ENCODE measurements around the gene ADAMTS18. TPM values are rescaled to one million over a fixed set of nuclear protein-coding genes. Genes with fewer than 3 reads are reported as not detected.

ADAMTS18 gene
- polyA plus RNA-seq, 1 of the 3 experiments (the other 2 are of a cell fraction), result under 0.01 TPM

DNA sequence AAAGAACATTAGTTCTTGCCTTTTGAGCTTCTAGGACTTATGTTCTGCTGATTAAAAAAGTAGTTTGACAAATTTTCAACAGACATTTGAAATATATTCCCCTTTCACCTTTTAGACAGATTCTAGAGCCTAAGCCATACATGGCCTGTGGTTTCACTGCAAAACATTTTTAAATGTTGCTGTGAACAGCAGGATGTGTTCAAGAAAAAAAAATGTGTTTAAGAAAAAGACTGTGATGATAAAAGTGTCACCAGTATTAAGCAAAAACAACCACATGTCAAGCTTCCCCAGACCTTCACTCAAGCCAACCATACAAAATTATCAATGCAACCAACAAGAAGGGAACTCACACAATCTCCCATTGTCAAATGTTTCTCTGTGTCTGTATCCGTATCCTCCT is 132.2 kb downstream of the ADAMTS18 start:
- Histone ChIP-seq H3K9me2 (no peaks in the 10 kb centered on the region), H3K36me3 (replicated peaks in 1 of 2; ENCODE audit: control insufficient read depth in 1 of 2, insufficient read depth in 2 of 2, low read length in 1 of 2) (no peaks in the 10 kb centered on the region), H3K4me2 (no peak overlapping the region), H3K27ac (ENCODE audit: low read depth in 2 of 2, low read length in 1 of 2) (no peak overlapping the region), H4K20me1 (ENCODE audit: insufficient read depth) (no peaks in the 10 kb centered on the region), H2AFZ (ENCODE audit: low read depth) (no peak overlapping the region), H3K4me1 (ENCODE audit: control insufficient read depth in 1 of 2, insufficient read depth in 2 of 2, low read depth in 1 of 2, low read length in 1 of 2) (peaks cover 0 to 12% of the 10 kb centered on the region in 2 experiments; a peak in 2 of 4 replicates), H3K79me2 (ENCODE audit: insufficient read depth) (no peaks in the 10 kb centered on the region), H3K27me3 (ENCODE audit: insufficient read depth) (no peaks in the 10 kb centered on the region), H3K4me3 (ENCODE audit: low read depth in 2 of 2, low read length in 1 of 2) (no peak overlapping the region), H3K9ac (no peak overlapping the region), H3K9me3 (no peaks in the 10 kb centered on the region), H3F3A (replicated peaks; ENCODE audit: insufficient read depth) (peaks cover 16% of the 10 kb centered on the region)
- WGBS (ENCODE audit: low lambda C conversion rate), result 94% methylated on average over 1 of the region's 1 CpG
- TF ChIP-seq, protein P1, sequence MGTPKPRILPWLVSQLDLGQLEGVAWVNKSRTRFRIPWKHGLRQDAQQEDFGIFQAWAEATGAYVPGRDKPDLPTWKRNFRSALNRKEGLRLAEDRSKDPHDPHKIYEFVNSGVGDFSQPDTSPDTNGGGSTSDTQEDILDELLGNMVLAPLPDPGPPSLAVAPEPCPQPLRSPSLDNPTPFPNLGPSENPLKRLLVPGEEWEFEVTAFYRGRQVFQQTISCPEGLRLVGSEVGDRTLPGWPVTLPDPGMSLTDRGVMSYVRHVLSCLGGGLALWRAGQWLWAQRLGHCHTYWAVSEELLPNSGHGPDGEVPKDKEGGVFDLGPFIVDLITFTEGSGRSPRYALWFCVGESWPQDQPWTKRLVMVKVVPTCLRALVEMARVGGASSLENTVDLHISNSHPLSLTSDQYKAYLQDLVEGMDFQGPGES (IDR thresholded peaks at IDR 0.05; ENCODE audit: low read depth, low read length), result no peak
- TF ChIP-seq POLR2AphosphoS5 (IDR thresholded peaks at IDR 0.05; ENCODE audit: low read depth, low read length), result no peak
- no peak for TF ChIP-seq CHD2 (IDR thresholded peaks at IDR 0.05; ENCODE audit: low read length, partially characterized antibody)
- TF ChIP-seq EP300 (IDR thresholded peaks at IDR 0.05; ENCODE audit: borderline replicate concordance in 1 of 2, low read depth in 1 of 2, low read length in 1 of 2), result no peak
- TF ChIP-seq, protein P2, sequence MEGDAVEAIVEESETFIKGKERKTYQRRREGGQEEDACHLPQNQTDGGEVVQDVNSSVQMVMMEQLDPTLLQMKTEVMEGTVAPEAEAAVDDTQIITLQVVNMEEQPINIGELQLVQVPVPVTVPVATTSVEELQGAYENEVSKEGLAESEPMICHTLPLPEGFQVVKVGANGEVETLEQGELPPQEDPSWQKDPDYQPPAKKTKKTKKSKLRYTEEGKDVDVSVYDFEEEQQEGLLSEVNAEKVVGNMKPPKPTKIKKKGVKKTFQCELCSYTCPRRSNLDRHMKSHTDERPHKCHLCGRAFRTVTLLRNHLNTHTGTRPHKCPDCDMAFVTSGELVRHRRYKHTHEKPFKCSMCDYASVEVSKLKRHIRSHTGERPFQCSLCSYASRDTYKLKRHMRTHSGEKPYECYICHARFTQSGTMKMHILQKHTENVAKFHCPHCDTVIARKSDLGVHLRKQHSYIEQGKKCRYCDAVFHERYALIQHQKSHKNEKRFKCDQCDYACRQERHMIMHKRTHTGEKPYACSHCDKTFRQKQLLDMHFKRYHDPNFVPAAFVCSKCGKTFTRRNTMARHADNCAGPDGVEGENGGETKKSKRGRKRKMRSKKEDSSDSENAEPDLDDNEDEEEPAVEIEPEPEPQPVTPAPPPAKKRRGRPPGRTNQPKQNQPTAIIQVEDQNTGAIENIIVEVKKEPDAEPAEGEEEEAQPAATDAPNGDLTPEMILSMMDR (IDR thresholded peaks at IDR 0.05), result no peak
- TF ChIP-seq, protein P3, sequence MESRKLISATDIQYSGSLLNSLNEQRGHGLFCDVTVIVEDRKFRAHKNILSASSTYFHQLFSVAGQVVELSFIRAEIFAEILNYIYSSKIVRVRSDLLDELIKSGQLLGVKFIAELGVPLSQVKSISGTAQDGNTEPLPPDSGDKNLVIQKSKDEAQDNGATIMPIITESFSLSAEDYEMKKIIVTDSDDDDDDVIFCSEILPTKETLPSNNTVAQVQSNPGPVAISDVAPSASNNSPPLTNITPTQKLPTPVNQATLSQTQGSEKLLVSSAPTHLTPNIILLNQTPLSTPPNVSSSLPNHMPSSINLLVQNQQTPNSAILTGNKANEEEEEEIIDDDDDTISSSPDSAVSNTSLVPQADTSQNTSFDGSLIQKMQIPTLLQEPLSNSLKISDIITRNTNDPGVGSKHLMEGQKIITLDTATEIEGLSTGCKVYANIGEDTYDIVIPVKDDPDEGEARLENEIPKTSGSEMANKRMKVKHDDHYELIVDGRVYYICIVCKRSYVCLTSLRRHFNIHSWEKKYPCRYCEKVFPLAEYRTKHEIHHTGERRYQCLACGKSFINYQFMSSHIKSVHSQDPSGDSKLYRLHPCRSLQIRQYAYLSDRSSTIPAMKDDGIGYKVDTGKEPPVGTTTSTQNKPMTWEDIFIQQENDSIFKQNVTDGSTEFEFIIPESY (IDR thresholded peaks at IDR 0.05; ENCODE audit: borderline replicate concordance, low read depth), result no peak
- no peak for TF ChIP-seq RXRA (IDR thresholded peaks at IDR 0.05; ENCODE audit: borderline replicate concordance, low read depth)
- TF ChIP-seq, protein P4, sequence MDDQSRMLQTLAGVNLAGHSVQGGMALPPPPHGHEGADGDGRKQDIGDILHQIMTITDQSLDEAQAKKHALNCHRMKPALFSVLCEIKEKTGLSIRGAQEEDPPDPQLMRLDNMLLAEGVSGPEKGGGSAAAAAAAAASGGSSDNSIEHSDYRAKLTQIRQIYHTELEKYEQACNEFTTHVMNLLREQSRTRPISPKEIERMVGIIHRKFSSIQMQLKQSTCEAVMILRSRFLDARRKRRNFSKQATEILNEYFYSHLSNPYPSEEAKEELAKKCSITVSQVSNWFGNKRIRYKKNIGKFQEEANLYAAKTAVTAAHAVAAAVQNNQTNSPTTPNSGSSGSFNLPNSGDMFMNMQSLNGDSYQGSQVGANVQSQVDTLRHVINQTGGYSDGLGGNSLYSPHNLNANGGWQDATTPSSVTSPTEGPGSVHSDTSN (IDR thresholded peaks at IDR 0.05), result no peak
- no peak for TF ChIP-seq TAF1 (IDR thresholded peaks at IDR 0.05; ENCODE audit: borderline replicate concordance, low read depth, low read length)
- TF ChIP-seq, protein P5, sequence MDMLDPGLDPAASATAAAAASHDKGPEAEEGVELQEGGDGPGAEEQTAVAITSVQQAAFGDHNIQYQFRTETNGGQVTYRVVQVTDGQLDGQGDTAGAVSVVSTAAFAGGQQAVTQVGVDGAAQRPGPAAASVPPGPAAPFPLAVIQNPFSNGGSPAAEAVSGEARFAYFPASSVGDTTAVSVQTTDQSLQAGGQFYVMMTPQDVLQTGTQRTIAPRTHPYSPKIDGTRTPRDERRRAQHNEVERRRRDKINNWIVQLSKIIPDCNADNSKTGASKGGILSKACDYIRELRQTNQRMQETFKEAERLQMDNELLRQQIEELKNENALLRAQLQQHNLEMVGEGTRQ (IDR thresholded peaks at IDR 0.05; ENCODE audit: borderline replicate concordance, low read depth, low read length), result no peak
- TF ChIP-seq ELF1 (IDR thresholded peaks at IDR 0.05), result no peak
- TF ChIP-seq MXI1 (IDR thresholded peaks at IDR 0.05; ENCODE audit: low read depth, low read length), result no peak
- TF ChIP-seq RAD21 (IDR thresholded peaks at IDR 0.05; ENCODE audit: low read length), result no peak
- no peak for TF ChIP-seq FOXM1 (IDR thresholded peaks at IDR 0.05; ENCODE audit: low read depth)
- TF ChIP-seq FOSL2 (IDR thresholded peaks at IDR 0.05; ENCODE audit: borderline replicate concordance, low read depth), result no peak
- no peak for DNase-seq
- CTCF ChIA-PET, result no interaction called here
- POLR2A ChIA-PET, result no interaction called here
